Activated T-cell treated with anti-CD3 and anti-CD28 coated beads for 24 hours (primary cell): Measurements from ENCODE around the gene TAL2.

ENCODE experiments used
- DNase-seq: peaks from one replicate; pipeline ENCODE4 v3.0.0-alpha.2; 2020; ENCODE audit warnings: low read depth

TAL2 gene

GRCh38 chr9:105662184-105663104 is at the start of gene TAL2:
Gene TAL2 (plus strand): TSS chr9:105662457. CDS start chr9:105662497, 40 bp downstream.
- DNase-seq: no peak

DNA sequence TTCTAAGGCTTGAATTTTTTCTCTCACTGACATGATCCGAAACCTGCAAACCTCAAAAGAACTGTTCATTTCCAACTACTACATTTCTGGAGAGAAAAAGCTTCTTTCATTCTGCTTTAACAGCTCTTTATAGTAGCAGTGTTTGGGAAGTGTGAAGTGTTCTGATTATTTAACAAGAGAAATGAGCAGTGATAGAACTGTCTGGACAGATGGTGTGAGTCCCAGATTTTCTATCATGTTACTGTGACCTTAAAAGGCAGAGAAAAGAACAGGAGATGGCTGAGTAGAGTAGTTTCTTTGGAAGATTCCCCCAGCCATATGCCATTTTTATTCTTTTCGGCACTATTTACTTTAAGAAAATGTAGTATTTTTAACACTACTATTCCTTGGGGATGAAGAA is 41.3 kb upstream of the TAL2 start:
- DNase-seq: no peak

DNA sequence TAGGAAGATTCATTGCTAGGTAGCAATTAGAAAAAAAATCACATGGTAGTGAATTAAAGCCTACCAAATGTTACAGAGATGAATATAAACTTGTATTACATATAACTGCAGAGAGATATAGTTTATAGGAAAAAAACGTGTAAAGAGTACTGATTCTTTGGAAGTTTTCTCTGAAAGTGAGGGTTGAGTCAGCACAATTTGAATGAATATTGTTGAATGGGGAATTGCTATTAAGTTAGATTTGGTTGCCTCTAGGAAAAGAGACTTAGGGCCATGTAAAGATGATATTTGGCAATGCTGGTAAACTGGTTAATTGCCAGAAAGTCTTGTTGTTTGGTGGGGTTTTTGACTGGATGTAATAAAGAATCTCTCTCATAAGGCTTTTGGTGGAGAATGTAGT is 37.2 kb upstream of the TAL2 start:
- DNase-seq: no peak

GRCh38 chr9:105632807-105633206 is 29.4 kb upstream of the TAL2 start:
- DNase-seq: no peak

GRCh38 chr9:105633411-105633810 is 28.8 kb upstream of the TAL2 start:
- no peak for DNase-seq

- no peak for DNase-seq
Observed at GRCh38 chr9:105636331-105636730, 25.9 kb upstream of the TAL2 start.

DNA sequence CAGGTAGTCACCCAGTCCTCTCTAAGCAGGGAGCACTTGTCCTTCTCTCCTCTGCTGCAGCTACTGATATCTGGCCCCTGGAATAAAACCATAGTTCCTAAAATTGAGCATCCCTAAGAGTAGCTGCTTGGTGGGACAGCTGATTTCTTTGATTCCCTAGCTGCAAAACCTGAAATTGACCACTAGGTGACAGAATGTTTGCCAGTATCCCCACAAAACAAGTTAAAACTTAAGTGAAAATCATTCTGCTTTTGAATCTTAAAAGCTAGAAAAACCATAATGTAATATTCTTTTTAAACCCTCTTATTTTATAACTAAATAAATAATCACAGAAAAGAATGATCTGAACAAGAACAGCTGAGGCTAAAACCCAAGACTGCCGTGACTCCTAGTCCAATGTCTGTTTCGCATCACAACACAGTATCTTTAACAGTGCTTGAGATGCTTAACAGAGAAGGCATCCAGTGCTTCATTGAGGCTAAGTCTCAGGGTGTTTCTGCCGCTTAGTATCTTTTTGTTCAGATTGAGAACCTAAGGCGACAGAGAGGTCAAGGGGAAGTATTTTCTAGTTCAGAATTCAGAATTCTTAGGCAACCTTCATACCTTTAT is 24.4 kb upstream of the TAL2 start:
- no peak for DNase-seq

DNA sequence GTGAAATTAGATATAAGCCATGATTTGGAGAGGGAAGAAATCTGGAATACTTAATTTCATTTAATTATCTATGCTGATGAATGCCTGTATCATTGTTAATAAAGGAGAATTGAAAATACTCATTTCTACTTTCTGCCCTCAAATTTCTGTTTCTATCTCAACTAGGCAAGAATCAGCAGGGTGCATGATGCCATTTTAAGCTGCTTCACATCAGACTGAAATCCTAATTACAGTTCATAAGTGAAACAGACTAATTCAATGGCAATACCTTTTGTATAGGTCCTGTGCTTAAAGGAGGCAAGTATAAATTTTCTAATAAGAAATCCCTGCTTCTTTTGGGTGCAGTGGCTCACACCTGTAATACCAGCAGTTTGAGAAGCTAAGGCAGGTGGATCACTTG is 22.3 kb upstream of the TAL2 start:
- DNase-seq: no peak

- no peak for DNase-seq
Observed at GRCh38 chr9:105643795-105644194, 18.5 kb upstream of the TAL2 start.

- no peak for DNase-seq
Observed at GRCh38 chr9:105646879-105647594, 15.2 kb upstream of the TAL2 start.

- DNase-seq: no peak
Observed at GRCh38 chr9:105647595-105648349, 14.5 kb upstream of the TAL2 start.

GRCh38 chr9:105651806-105652205 is 10.5 kb upstream of the TAL2 start:
- no peak for DNase-seq

DNA sequence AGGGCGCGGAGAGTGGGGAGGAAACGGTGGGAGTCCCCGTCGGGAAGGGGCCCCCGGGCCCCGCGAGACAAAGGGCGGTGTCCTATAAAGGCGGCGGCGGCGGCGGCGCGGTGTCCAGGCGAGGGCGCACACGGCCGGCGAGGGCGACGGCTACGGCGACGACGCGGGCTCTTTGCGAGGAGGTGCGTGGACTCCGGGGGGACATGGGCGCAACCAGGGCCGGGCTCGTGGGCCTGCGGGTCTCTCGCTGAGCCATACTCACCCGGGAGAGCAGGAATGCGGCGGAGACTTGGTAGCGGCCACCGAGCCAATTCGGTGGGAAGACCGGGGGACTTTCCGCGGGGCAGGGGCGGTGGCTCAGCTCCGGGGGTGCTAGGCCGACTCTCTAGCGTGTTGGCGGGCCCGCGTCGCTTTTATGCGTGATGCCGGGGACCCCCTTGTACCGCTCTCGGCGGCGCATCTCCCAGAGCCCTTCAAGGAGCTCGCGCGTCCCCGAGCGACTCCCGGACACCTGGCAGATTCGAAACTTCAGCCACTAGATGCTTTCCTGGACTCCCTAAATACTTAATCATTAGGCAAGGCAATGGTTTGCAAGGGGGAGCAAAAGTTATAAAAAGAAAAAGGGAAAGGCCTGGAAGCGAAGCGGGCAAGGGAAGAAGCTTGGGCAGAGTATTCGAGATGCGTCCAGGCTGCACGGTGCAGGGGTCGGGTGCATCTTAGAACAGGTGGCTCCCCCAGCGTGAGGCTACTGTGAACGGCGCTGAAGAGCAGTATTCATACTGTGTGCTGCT is 5.9 kb upstream of the TAL2 start:
- no peak for DNase-seq

DNA sequence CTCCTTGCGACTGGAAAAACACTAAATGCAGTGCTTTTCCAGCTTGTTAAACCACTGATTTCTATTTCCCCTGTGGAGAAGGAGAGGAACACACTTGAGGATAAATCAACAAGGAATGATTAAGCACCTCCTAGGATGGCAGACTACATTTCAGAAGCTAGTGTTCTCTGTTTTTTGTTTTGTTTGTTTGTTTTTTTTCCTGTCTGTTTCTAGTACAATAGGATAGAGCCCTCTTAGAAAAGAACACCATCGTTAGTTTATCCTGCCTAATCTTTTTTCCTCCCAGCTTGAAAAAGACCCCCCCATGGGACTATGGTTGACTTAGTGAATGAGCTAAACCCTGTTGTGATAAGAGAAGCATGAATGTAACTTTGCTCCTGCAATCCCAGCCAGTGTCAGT is 3.9 kb upstream of the TAL2 start:
- DNase-seq: no peak

DNA sequence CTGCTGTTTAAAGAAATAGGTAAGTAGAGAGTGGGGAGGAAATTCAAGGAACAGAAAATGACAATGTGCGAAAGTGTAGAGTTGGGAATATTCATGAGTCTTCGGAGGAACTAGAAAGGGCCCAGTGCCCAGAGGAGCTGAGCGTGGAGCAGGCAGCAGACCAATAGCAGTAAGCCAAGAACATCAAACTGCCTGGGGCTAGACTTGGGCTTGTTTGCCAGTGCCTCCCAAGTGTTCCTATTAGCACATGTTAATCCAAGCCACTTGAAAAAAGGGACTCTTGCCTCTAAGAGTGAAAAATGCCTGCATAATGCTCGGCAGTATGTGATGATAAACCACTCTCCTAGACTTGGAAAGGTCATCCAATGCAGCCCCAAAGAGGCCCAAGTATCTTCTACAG is 1.2 kb upstream of the TAL2 start:
- DNase-seq: no peak

GRCh38 chr9:105663914-105664313 is 1.7 kb downstream of the TAL2 start:
- DNase-seq: no peak

GRCh38 chr9:105667867-105668266 is 5.6 kb downstream of the TAL2 start:
- DNase-seq: no peak

DNA sequence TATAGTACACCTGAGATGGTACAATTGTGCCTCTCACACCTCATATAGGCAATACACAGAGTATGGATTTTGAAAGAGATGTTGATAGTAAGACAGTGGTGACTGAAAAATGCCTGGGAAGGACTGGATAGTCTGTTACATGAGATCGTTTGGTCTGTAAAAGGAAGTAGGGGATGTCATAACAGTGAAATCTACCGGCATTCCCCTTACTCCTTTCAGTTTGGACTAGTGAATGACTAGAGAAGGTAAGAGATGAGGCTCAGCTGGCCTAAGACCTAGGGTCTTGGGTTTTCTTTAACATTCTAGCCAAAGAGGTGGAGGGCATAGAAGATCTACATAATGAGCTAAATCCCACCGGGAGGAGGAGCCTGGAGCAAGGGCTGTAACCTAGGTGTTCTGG is 8.1 kb downstream of the TAL2 start:
- no peak for DNase-seq

DNA sequence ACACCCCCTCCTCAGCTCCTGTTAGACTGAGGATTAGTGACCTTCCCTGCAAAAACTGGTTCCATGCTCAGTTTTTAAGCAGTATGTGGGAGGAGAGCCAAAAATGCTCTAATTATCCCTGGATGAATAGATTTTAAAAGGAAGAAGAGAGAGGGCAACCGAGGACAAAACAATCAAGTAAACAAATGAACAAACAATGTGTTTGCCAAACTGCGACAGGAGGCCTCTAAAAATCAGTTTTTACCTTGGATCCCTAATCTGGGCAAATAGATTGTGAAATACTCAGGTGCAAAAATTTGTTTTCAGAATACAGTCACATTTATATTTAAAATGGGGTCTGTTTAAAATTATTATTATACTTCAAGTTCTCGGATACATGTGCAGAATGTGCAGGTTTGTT is 8.5 kb downstream of the TAL2 start:
- no peak for DNase-seq

DNA sequence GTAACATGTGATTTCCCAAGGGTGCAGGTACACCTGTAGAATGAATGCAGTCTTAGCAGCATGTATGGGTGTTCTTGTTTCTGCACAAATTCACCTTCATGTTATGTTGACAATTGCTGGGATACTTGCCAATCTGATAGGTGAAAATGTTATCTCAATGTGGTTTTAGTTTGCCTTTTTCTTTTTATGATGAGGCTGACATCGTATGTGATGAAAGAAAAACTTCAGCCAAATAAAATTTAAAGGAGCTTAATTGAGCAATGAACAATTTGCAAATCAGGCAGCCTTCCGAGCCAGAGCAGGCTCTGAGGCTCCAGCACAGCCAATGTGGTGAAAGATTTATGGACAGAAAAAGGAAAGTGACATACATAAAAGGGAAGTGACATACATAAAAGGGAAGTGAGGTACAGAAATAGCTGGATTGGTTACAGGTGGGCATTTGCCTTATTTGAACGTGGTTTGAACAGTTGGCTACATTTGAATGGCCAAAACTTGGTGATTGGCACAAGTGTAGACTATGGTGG is 10.5 kb downstream of the TAL2 start:
- DNase-seq: no peak

GRCh38 chr9:105673850-105674387 is 11.7 kb downstream of the TAL2 start:
- no peak for DNase-seq
